Dermis blood vessel endothelial cell (primary cell): ENCODE results near the gene NAPB. TPM values are rescaled to one million over a fixed set of nuclear protein-coding genes. Genes with fewer than 3 reads are reported as not detected.

ENCODE experiments used
- DNase-seq: peaks from one replicate; pipeline ENCODE4 v3.0.0; 2010
- total RNA-seq: library from RNA; depleted of rRNA; stranded (reverse); fragments of >200 nt; gene quantifications from 2 replicates; pipeline ENCODE4 v1.2.3, GENCODE V29; 2014

The NAPB gene
- total RNA-seq, 1 donor from 2014 or later: 12.1 TPM

DNA sequence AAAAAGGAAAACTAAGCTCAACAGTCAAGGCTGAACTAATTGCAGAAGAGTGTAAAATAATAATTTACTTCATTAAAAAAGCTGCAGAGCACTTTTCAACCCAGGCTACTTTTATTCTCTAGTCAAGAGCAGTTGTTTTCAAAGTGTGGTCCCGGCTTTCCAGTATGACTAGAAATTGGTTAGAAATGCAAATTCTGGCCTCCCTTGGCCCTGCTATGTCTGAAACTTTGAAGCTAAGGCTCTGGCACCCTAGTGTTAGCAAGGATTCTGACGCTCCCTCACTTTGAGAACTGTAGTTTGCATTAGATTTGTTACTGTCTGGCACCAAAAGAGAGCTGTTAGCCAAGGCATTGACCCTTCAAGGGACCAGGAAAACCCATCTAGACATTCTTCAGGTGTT, 80.2 kb downstream of the NAPB start:
- no peak for DNase-seq

DNA sequence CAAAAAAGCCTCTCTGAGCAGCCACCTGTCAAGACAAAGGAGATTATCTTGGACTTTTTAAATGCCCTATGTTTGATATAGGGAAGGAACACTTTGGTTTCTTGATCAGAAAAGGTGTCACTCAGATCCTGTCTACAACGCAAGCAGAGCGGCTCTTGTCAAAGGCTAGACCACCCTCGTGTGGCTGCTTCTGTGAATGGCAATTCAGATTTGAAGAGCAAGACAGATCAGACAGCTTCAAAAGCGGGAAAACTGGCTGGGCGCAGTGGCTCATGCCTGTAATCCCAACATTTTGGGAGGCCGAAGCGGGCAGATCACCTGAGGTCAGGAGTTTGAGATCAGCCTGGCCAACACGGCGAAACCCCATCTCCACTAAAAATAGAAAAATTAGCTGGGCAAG, 80.8 kb downstream of the NAPB start:
- DNase-seq: peak; percentile 92

- DNase-seq: no peak
Measured at GRCh38 chr20:23339986-23340385, 81.3 kb downstream of the NAPB start.

GRCh38 chr20:23337312-23337711, 84.0 kb downstream of the NAPB start:
- DNase-seq: no peak

GRCh38 chr20:23336476-23336875, 84.8 kb downstream of the NAPB start:
- no peak for DNase-seq

- DNase-seq: no peak
Measured at GRCh38 chr20:23335521-23335920, 85.8 kb downstream of the NAPB start.

DNA sequence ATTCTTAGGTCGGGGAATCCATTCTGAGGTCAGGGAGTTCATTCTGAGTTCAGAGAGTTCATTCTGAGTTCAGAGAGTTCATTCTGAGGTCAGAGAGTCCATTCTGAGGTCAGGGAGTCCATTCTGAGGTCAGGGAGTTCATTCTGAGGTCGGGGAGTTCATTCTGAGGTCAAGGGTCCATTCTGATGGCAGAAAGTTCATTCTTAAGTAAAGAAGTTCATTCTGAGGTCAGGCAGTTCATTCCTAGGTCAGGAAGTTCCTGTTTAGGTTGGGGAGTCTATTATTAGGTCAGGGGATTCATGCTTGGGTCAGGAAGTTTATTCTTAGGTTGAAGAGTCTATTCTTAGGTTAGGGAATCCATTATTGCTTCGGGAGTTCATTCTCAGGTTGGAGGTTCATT, 87.2 kb downstream of the NAPB start:
- DNase-seq: no peak

DNA sequence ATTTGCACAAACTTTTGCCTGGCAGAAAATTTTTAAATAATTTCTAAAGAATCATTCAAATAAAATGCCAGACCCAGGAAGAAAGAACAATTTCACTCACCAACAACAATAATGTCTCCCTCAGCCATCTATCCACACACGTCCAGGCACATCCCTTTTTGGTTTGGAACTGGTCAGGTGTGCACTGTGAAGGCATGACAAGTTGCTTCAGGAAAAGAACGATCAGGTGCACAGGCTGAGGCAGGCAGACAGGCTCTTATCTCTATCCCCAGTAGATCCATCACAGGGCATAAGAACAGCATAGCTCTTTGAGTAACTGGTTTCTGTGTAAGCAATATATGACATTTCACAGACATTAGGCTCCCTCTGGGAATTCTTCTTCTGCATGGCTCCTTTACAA, 88.8 kb downstream of the NAPB start:
- no peak for DNase-seq

GRCh38 chr20:23331450-23332350, 89.6 kb downstream of the NAPB start:
- DNase-seq: peak; percentile 71

GRCh38 chr20:23327617-23328333, 93.5 kb downstream of the NAPB start:
- DNase-seq: no peak

GRCh38 chr20:23326774-23327173, 94.5 kb downstream of the NAPB start:
- no peak for DNase-seq

- no peak for DNase-seq
Measured at GRCh38 chr20:23325107-23325506, 96.2 kb downstream of the NAPB start.

Other genes with a start within 250 kb of the NAPB start
- gene NXT1, start 70.7 kb downstream of the NAPB start, total RNA-seq: 24.8 and 36.2 TPM in 2 replicates
- gene GZF1, start 59.3 kb downstream of the NAPB start, total RNA-seq: 19.1 and 31.5 TPM in 2 replicates
- gene CSTL1, start 18.2 kb upstream of the NAPB start, total RNA-seq: not detected in 2 replicates
- not detected in 2 replicates for gene CST11, start 31.4 kb upstream of the NAPB start, total RNA-seq
- gene CST8, start 69.6 kb upstream of the NAPB start, total RNA-seq: not detected in 2 replicates
- not detected in 2 replicates for gene CST9L, start 147.0 kb upstream of the NAPB start, total RNA-seq
- gene CST9, start 184.4 kb upstream of the NAPB start, total RNA-seq: not detected in 2 replicates
- 268 and 284 TPM in 2 replicates for gene CST3, start 216.5 kb upstream of the NAPB start, total RNA-seq